COLO829 (cell line): ENCODE results near the gene DCDC2C.
A peak's percentile ranks its signal among the peaks of the same experiment; 100 is the strongest.
"Not testable (repeated sequence)": the region's sequence is repeated elsewhere in the genome, so short reads cannot be mapped to it uniquely, and the experiment has no call there.

Experiments
- DNase-seq: peaks from one replicate; pipeline ENCODE4 v3.0.0; 2012; ENCODE audit warnings: low spot score

The DCDC2C gene

DNA sequence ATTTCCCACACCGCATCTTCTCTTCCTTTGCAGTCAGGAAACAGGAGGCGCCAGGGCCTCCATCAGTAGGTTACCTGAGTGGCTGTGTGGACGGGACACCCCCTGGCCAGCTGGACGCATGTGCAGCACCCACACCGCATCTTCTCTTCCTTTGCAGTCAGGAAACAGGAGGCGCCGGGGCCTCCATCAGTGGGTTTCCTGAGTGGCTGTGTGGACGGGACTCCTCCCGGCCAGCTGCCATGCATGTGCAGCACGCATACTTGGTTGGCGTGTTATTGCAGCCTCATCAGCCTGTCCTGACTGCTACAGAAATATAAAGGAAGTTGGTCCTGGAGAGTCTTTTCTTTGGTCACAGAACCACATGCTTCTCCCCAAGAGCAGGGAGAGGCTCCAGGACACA lies 74.6 kb downstream of the DCDC2C start:
- no peak for DNase-seq

DNA sequence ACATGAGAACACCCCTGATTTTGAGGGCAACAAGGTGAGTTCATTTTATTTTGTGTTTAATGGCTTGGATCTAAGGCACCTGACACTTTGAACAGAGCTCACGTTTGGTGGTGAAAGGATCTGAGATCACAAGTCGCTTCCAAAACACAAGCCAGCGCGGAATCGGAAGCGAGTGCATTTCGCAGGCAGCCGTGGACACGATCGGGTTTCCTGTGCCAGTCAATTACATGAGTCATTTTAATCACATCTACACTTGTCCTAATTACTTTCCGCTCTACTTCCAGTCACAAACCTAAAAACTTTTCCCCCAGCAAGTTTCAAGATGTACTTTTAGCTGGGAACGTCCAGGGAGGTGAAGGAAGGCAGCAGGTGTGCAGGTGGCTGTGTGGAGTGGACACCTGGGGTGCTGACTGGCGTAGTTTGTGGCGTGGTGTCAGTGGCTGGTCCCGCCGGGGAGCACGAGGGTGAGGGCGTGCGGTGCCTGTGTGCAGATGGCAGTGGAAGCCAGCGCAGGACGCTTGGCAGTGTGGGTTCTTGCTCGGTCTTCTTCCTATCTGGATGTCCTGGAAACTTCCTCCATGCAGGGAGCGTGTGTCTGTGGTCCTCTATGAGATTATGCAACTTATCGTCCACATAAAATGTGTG lies 75.6 kb downstream of the DCDC2C start:
- no peak for DNase-seq

- DNase-seq: no peak
These were observed 76.2 kb downstream of the DCDC2C start for GRCh38 chr2:3779496-3780049.

- peak; percentile 81 for DNase-seq
These were observed 77.4 kb downstream of the DCDC2C start for GRCh38 chr2:3780477-3781402.

- DNase-seq: no peak
These were observed 81.4 kb downstream of the DCDC2C start for GRCh38 chr2:3784731-3785130.

DNA sequence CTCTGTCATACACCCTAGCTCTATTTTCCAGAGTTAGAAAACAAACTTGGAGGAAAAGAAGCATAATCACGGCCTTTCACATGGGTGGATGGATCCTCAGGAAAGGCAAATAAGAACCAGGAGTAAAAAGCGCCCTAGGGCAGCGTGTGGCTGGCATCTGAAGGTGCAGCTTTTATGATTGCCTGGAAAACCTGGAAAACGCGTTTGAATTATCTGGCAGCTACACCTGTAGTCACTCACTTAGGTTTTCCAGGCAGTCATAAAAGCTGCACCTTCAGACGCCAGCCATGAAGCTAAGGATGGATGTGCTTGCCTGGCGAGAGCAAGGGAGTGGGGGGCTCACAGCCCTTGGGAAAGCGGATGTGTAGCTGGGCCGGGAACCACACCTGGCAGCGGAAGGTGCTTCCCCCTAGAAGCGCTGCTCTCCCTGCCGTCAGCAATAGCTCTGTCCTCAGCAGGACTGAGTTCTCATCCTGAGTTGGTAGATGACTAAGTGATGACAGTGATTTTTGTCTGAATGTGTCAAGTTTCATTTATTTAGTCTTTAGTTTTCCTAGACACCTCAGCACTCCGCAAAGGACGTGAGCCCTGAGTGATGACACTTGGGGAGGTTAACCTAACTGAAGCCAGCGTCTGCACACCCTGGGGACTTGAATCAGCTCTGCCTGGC lies 82.0 kb downstream of the DCDC2C start:
- DNase-seq: no peak

DNA sequence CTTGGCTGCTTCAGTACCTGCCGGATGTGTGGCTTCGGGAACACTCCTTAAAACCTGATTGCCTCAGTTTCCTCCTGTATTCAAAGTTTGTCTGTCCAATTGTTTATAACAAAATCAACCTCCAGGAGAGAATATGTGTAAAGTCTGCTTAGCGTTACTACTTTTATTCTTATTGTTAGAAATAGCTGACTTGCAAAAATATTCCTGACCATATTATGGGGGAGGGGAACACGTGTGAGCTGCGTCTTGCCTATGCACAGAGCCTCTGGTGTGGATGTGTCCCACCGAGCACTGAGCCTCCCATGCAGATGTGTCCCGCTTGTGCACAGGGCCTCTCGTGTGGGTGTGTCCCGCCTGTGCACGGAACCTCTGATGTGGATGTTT lies 82.5 kb downstream of the DCDC2C start:
- DNase-seq: no peak

- no peak for DNase-seq
These were observed 84.4 kb downstream of the DCDC2C start for GRCh38 chr2:3787768-3788167.

GRCh38 chr2:3789256-3789655 lies 85.9 kb downstream of the DCDC2C start:
- no peak for DNase-seq

DNA sequence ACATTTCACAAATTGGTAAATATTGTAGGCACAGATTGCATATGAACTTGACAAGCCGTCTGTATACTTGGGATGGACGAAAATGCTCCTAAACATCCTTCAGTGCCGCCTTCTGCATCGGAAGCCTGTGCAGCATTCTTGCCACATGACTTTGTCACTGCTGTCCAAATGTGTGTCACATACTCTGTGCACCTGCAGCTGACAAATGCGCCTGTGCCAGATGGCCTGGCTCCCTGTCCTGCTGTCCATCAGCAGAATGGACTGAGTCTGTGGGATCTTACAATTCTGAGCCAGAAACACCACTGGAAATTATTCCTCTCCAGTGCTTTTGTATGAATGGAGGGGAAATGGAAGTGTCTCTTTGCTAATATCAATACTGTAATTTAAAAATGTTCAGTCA lies 89.9 kb downstream of the DCDC2C start:
- DNase-seq: no peak

- no peak for DNase-seq
These were observed 98.1 kb downstream of the DCDC2C start for GRCh38 chr2:3801506-3801905.

DNA sequence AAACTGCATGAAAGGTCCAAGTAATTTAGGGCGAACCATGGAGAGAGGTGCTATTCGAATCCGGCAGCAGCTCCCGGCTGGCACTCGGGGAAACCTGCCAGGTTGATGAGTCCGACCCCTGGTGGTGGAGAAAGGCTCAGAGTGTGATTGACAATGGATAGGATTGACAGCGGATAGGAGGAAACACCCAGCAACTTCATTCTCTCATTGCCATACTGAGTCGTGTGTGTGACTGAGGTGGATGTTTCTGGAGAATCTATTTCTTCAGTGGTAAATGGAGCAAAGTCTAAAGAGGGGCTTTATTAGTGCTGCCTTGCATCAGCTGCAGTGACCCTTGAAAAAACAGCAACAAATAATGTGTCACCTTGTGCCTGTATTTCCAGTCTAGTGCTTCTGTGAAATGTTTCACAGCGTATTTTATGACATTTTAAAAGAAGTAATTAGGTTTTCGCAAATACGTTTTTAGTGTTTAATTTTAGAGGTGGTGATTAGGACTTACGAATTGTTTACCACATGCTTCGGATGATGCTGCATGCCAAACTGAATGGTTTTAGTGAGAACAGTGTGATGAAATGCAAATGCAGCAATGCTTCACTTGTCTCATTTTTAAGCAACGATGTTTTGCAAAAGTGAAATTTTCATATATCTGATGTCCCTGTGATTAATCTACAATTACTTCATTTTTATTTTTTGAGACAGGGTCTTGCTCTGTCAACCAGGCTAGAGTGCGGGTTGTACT lies 102.0 kb downstream of the DCDC2C start:
- peak; percentile 47 for DNase-seq

DNA sequence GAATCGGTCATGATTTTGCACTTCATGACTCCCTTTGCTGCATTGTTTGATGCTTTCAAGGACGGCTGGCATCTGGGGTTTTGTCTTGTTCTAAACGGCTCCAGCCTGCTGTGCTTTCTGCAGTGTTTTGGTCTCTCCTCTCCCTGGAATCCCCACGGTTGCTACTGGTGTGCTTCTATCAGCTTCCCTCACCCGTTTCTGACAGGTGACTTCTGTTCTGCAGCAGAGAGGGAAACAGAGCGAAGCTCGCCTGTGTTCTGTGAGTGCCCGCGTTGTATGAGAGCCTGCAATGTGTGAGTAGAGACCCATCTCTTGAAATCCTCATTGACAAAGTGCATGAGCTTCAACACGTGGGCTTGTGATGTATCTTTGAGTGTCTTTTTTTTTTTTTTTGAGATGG lies 102.8 kb downstream of the DCDC2C start:
- DNase-seq: no peak

DNA sequence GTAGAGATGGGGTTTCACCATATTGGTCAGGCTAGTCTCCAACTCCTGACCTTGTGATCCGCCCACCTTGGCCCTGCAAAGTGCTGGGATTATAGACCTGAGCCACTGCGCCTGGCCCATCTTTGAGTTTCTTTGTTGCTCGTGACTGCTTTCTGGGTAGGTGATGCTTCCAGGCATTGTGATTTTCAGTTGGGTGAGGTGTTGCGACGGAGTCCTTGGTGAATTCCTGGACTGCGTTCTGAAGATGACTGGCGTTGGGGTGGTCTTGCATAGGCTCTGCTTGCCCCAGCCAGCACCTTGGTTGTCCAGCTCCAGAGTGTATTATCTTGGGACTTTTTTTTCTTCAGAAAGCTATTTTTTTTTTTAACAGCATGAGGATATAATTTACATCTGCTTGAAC lies 103.4 kb downstream of the DCDC2C start:
- no peak for DNase-seq

- DNase-seq: no peak
These were observed 104.5 kb downstream of the DCDC2C start for GRCh38 chr2:3807853-3808252.

GRCh38 chr2:3814706-3815245 lies 111.4 kb downstream of the DCDC2C start:
- no peak for DNase-seq

DNA sequence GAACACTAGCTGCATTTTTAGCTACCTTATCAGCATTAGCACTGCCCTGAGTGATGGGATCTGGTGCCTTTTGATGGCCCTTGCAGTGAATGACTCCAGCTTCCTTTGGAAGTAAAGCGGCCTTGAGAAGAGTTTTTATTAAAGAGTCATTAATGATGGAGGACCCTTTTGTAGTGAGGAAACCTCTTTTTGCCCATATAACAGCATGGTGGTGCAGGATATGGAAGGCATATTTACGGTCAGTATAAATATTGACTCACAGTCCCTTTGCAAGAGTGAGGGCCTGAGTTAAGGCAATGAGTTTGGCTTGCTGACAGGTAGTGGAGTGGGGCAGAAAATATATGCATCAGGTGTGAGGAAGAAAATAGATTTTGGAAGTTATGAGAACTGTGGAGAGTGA lies 113.8 kb downstream of the DCDC2C start:
- DNase-seq: not testable (repeated sequence)

GRCh38 chr2:3823748-3824147 lies 120.4 kb downstream of the DCDC2C start:
- no peak for DNase-seq

- DNase-seq: peak; percentile 47
These were observed 124.5 kb downstream of the DCDC2C start for GRCh38 chr2:3827673-3828575.

DNA sequence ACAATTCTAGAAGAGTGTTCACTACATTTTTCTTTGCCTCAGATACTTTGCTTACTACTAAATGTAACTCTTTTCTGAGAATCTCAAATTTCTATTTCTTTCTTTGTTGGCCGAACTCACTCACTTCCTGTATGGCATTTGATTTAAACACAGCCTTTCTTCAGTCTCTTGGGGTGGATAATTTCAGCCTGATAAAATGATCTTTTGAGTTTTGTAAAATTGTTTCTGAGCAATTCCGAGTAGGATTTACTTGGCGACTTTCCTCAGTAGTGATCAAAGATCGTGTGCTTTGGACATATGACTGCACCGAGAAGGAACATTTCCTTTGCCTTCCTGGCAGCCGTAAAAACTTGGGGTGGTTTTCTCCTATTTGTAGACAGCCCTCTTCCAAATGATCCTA lies 127.4 kb downstream of the DCDC2C start:
- DNase-seq: no peak

GRCh38 chr2:3837086-3837485 lies 133.7 kb downstream of the DCDC2C start:
- no peak for DNase-seq
